DND-41 (cell line): Measurements from ENCODE around the gene BBS1.

Experiments
- EZH2 ChIP-seq: IDR thresholded peaks from 3 replicates; pipeline ENCODE4 v1.6.1; 2012; ENCODE audit warnings: borderline replicate concordance, low read depth, mild to moderate bottlenecking, moderate library complexity, low read length, inconsistent platforms; ENCODE audit not compliant: severe bottlenecking
- TF ChIP-seq, protein P1 (sequence below): IDR thresholded peaks from 2 replicates; pipeline ENCODE4 v1.5.1; 2012; ENCODE audit warnings: borderline replicate concordance, low read length, moderate library complexity, mild to moderate bottlenecking; ENCODE audit not compliant: poor library complexity, severe bottlenecking; ENCODE audit errors: extremely low read depth

DNA sequence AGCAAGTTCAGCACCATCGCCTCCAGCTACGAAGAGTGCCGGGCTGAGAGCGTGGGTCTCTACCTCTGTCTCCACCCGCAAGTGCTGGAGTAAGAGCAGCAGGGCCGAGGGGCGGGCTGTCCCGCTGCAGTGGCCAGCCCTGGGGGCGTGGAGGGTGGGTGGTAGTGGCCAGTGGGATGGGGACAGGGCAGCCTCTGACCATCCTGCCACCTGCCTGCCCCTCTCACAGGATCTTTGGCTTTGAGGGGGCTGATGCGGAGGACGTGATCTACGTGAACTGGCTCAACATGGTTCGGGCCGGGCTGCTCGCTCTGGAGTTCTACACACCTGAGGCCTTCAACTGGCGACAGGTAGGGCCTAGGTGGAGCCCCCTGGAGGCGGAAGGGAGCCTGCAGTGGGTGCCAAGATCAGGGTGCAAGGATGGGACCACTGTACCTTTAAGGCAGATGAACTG lies 15.0 kb upstream of the BBS1 start:
- no peak for TF ChIP-seq EZH2
- TF ChIP-seq, protein P1, sequence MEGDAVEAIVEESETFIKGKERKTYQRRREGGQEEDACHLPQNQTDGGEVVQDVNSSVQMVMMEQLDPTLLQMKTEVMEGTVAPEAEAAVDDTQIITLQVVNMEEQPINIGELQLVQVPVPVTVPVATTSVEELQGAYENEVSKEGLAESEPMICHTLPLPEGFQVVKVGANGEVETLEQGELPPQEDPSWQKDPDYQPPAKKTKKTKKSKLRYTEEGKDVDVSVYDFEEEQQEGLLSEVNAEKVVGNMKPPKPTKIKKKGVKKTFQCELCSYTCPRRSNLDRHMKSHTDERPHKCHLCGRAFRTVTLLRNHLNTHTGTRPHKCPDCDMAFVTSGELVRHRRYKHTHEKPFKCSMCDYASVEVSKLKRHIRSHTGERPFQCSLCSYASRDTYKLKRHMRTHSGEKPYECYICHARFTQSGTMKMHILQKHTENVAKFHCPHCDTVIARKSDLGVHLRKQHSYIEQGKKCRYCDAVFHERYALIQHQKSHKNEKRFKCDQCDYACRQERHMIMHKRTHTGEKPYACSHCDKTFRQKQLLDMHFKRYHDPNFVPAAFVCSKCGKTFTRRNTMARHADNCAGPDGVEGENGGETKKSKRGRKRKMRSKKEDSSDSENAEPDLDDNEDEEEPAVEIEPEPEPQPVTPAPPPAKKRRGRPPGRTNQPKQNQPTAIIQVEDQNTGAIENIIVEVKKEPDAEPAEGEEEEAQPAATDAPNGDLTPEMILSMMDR = no peak
